Natural killer cell (primary cell): ENCODE data around the gene HSPG2. TPM values are rescaled to one million over a fixed set of nuclear protein-coding genes. Genes with fewer than 3 reads are reported as not detected.

Source experiments
- ATAC-seq, 3 donors: fragments of 150-1000 bp in 2 of 3; fragments of 200-7000 bp in 1 of 3; cut with Tn5 transposase; 1 replicate in 1 of 3; 2 replicates in 2 of 3; pipeline ENCODE4 v1.10.0; 2021; ENCODE audit warnings: mild to moderate bottlenecking in 2 of 3, moderate library complexity in 2 of 3
- DNase-seq, 2 donors: peaks; one replicate each; pipeline versions ENCODE4 v3.0.0 to v3.0.0-alpha.2; 2013 to 2021; ENCODE audit warnings: mixed read lengths in 1 of 2
- H3K27ac ChIP-seq: one replicate; pipeline ENCODE4 v1.5.1; 2013; ENCODE audit warnings: mild to moderate bottlenecking, low read length
- H3K27me3 ChIP-seq: one replicate; pipeline ENCODE4 v1.6.1; 2013; ENCODE audit warnings: low read length; ENCODE audit not compliant: control insufficient read depth, insufficient read depth
- H3K36me3 ChIP-seq: one replicate; pipeline ENCODE4 v1.6.1; 2013; ENCODE audit warnings: low read length; ENCODE audit not compliant: control insufficient read depth, insufficient read depth
- H3K4me1 ChIP-seq: one replicate; pipeline ENCODE4 v1.6.1; 2013; ENCODE audit warnings: low read length; ENCODE audit not compliant: control insufficient read depth, insufficient read depth
- H3K4me3 ChIP-seq: one replicate; pipeline ENCODE4 v1.5.1; 2013; ENCODE audit warnings: low read length
- H3K9me3 ChIP-seq: one replicate; pipeline ENCODE4 v1.6.1; 2013; ENCODE audit warnings: low read length; ENCODE audit not compliant: control insufficient read depth, insufficient read depth
- H3K27ac Mint-ChIP-seq, 2 donors: one replicate each; pipeline ENCODE4 v1.8.0; 2022; ENCODE audit warnings: mild to moderate bottlenecking in 2 of 2, mixed read lengths in 2 of 2, moderate library complexity in 1 of 2
- H3K27me3 Mint-ChIP-seq, 2 donors: one replicate each; pipeline ENCODE4 v1.8.0; 2022; ENCODE audit warnings: low read depth in 2 of 2, mixed read lengths in 2 of 2
- H3K36me3 Mint-ChIP-seq: one replicate; pipeline ENCODE4 v1.8.0; 2022; ENCODE audit warnings: mixed read lengths
- H3K4me1 Mint-ChIP-seq, 2 donors: one replicate each; pipeline ENCODE4 v1.8.0; 2022; ENCODE audit warnings: mixed read lengths in 2 of 2
- H3K4me3 Mint-ChIP-seq: one replicate; pipeline ENCODE4 v1.8.0; 2022; ENCODE audit warnings: mild to moderate bottlenecking, moderate library complexity, mixed read lengths
- H3K9me3 Mint-ChIP-seq, 2 donors: one replicate each; pipeline ENCODE4 v1.8.0; 2022; ENCODE audit warnings: mixed read lengths in 2 of 2
- WGBS: methylation state at CpG from one replicate; pipeline ENCODE4 v1.1.7; 2013; ENCODE audit warnings: missing lambda C conversion rate; ENCODE audit not compliant: insufficient coverage; 5-methylcytosine and 5-hydroxymethylcytosine counted together
- intact Hi-C: fragments of 100-400 bp; cut with micrococcal nuclease; formaldehyde crosslinking; loops from one replicate; pipeline ENCODE4 v1.14.2; 2022
- total RNA-seq, 4 donors: library from RNA; stranded (reverse); fragments of 120-200 nt in 1 of 4; gene quantifications; one replicate each; pipeline versions ENCODE4 v1.2.3 to v1.2.4, GENCODE V29; 2013 to 2022
- TF ChIP-seq, protein P1 (sequence below): fragments of 200-600 bp; IDR thresholded peaks from one replicate; pipeline ENCODE4 v1.8.0; 2022; ENCODE audit warnings: antibody characterized with exemption

The HSPG2 gene
- total RNA-seq, 3 donors from 2014 or later (not counting 1 experiment from before 2014, with no cell fraction given): 0.54 to 0.93 (median 0.90) TPM

GRCh38 chr1:21839337-21840037 lies 97.6 kb downstream of the HSPG2 start:
- 90% methylated on average over 19 of the region's 19 CpGs for WGBS
- TF ChIP-seq, protein P1, sequence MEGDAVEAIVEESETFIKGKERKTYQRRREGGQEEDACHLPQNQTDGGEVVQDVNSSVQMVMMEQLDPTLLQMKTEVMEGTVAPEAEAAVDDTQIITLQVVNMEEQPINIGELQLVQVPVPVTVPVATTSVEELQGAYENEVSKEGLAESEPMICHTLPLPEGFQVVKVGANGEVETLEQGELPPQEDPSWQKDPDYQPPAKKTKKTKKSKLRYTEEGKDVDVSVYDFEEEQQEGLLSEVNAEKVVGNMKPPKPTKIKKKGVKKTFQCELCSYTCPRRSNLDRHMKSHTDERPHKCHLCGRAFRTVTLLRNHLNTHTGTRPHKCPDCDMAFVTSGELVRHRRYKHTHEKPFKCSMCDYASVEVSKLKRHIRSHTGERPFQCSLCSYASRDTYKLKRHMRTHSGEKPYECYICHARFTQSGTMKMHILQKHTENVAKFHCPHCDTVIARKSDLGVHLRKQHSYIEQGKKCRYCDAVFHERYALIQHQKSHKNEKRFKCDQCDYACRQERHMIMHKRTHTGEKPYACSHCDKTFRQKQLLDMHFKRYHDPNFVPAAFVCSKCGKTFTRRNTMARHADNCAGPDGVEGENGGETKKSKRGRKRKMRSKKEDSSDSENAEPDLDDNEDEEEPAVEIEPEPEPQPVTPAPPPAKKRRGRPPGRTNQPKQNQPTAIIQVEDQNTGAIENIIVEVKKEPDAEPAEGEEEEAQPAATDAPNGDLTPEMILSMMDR: no peak
- intact Hi-C loops: no loop called here
- DNase-seq: no peak
- H3K4me3 Mint-ChIP-seq: no peak overlapping the region
- no peaks in the 10 kb centered on the region for H3K4me1 Mint-ChIP-seq
- no peaks in the 10 kb centered on the region for H3K36me3 Mint-ChIP-seq
- no peaks in the 10 kb centered on the region for H3K36me3 ChIP-seq
- ATAC-seq: no peak
- no peak overlapping the region for H3K4me3 ChIP-seq
- H3K27ac Mint-ChIP-seq: no peak overlapping the region
- H3K9me3 ChIP-seq: peaks cover 2% of the 10 kb centered on the region
- no peaks in the 10 kb centered on the region for H3K4me1 ChIP-seq
- no peaks in the 10 kb centered on the region for H3K27me3 ChIP-seq
- H3K9me3 Mint-ChIP-seq: no peaks in the 10 kb centered on the region
- H3K27ac ChIP-seq: no peak overlapping the region
- no peaks in the 10 kb centered on the region for H3K27me3 Mint-ChIP-seq

- H3K4me1 Mint-ChIP-seq: no peaks in the 10 kb centered on the region
- 92% methylated on average over 23 of the region's 23 CpGs for WGBS
- DNase-seq (no peak), ATAC-seq (no peak)
- no peaks in the 10 kb centered on the region for H3K27me3 ChIP-seq
- H3K27ac ChIP-seq: no peak overlapping the region
- no peaks in the 10 kb centered on the region for H3K4me1 ChIP-seq
- intact Hi-C loops: no loop called here
- no peak overlapping the region for H3K4me3 Mint-ChIP-seq
- no peak overlapping the region for H3K4me3 ChIP-seq
- no peak overlapping the region for H3K27ac Mint-ChIP-seq
- TF ChIP-seq, protein P1: no peak
- no peaks in the 10 kb centered on the region for H3K36me3 ChIP-seq
- peaks cover 3% of the 10 kb centered on the region for H3K9me3 ChIP-seq
- no peaks in the 10 kb centered on the region for H3K27me3 Mint-ChIP-seq
- peaks cover 0 to 3% of the 10 kb centered on the region in 2 donors for H3K9me3 Mint-ChIP-seq
- H3K36me3 Mint-ChIP-seq: no peaks in the 10 kb centered on the region
Observed at GRCh38 chr1:21838359-21839157, 98.6 kb downstream of the HSPG2 start.

- Histone ChIP-seq H3K36me3 (no peaks in the 10 kb centered on the region), H3K4me3 (no peak overlapping the region), H3K4me1 (no peaks in the 10 kb centered on the region), H3K9me3 (peaks cover 7% of the 10 kb centered on the region), H3K27me3 (no peaks in the 10 kb centered on the region), H3K27ac (no peak overlapping the region)
- Mint-ChIP-seq H3K9me3 (peaks cover 0 to 3% of the 10 kb centered on the region in 2 donors), H3K27me3 (no peaks in the 10 kb centered on the region), H3K4me1 (no peaks in the 10 kb centered on the region), H3K27ac (no peak overlapping the region), H3K4me3 (no peak overlapping the region), H3K36me3 (no peaks in the 10 kb centered on the region)
- no peak for ATAC-seq
- TF ChIP-seq, protein P1: no peak
- no peak for DNase-seq
- 89% methylated on average over 10 of the region's 10 CpGs for WGBS
- intact Hi-C loops: no loop called here
Observed at GRCh38 chr1:21837476-21837875, 99.6 kb downstream of the HSPG2 start.
